Smooth muscle cell (in vitro differentiated cells): ENCODE results near the gene USP10. TPM values are rescaled to one million over a fixed set of nuclear protein-coding genes. Genes with fewer than 3 reads are reported as not detected.

Source experiments
- DNase-seq: peaks from one replicate; lab custom pipeline; 2025; ENCODE audit not compliant: unreplicated experiment; lab: John Stamatoyannopoulos, UW
- H2AFZ ChIP-seq: fragments of 200-600 bp; sonication (generic); 2 replicates; pipeline ENCODE4 v1.6.0; 2016; ENCODE audit warnings: antibody characterized with exemption, low read depth, mild to moderate bottlenecking
- H3F3A ChIP-seq: fragments of 200-600 bp; sonication (generic); 2 replicates; pipeline ENCODE4 v1.6.0; 2017; ENCODE audit warnings: antibody characterized with exemption, low read depth
- H3K27ac ChIP-seq: fragments of 200-600 bp; sonication (generic); 2 replicates; pipeline ENCODE4 v1.5.1; 2016; ENCODE audit warnings: low read depth, mild to moderate bottlenecking
- H3K27me3 ChIP-seq: fragments of 200-600 bp; sonication (generic); 2 replicates; pipeline ENCODE4 v1.6.1; 2016; ENCODE audit warnings: low read depth, mild to moderate bottlenecking
- H3K36me3 ChIP-seq: fragments of 200-600 bp; sonication (generic); 2 replicates; pipeline ENCODE4 v1.5.1; 2016; ENCODE audit warnings: low read depth
- H3K4me1 ChIP-seq: fragments of 200-600 bp; sonication (generic); 2 replicates; pipeline ENCODE4 v1.5.1; 2016; ENCODE audit warnings: low read depth
- H3K4me2 ChIP-seq: fragments of 200-600 bp; sonication (generic); 2 replicates; pipeline ENCODE4 v1.6.0; 2016; ENCODE audit warnings: mild to moderate bottlenecking
- H3K4me3 ChIP-seq: fragments of 200-600 bp; sonication (generic); 2 replicates; pipeline ENCODE4 v1.5.1; 2016; ENCODE audit warnings: mild to moderate bottlenecking
- H3K79me2 ChIP-seq: fragments of 200-600 bp; sonication (generic); 2 replicates; pipeline ENCODE4 v1.6.0; 2016; ENCODE audit warnings: low read depth, mild to moderate bottlenecking
- H3K9ac ChIP-seq: fragments of 200-600 bp; sonication (generic); 2 replicates; pipeline ENCODE4 v1.6.0; 2016; ENCODE audit warnings: low read depth
- H3K9me3 ChIP-seq: fragments of 200-600 bp; sonication (generic); replicated peaks from 2 replicates; pipeline ENCODE4 v1.5.1; 2016; ENCODE audit warnings: low read depth
- H4K20me1 ChIP-seq: fragments of 200-600 bp; sonication (generic); 2 replicates; pipeline ENCODE4 v1.6.0; 2016; ENCODE audit warnings: low read depth
- WGBS: methylation state at CpG from one replicate; pipeline ENCODE4 v1.1.7; 2016; ENCODE audit warnings: low lambda C conversion rate; 5-methylcytosine and 5-hydroxymethylcytosine counted together
- polyA plus RNA-seq: library from polyadenylated mRNA; unstranded; fragments of >200 nt; fragmentation: Nextera tagmentation; extraction: Ambion mirVana; gene quantifications from 2 replicates; pipeline ENCODE4 v1.2.1, GENCODE V29; 2016
- total RNA-seq: library from RNA; depleted of rRNA; stranded (reverse); fragments of >200 nt; gene quantifications from 2 replicates; pipeline ENCODE4 v1.2.3, GENCODE V29; 2014
- TF ChIP-seq, protein P1 (sequence below): fragments of 200-600 bp; sonication (generic); IDR thresholded peaks from 2 replicates; pipeline ENCODE4 v1.5.1; 2017; ENCODE audit warnings: borderline replicate concordance, mild to moderate bottlenecking, antibody characterized with exemption; ENCODE audit not compliant: insufficient read depth, poor library complexity, severe bottlenecking

USP10 gene
- total and polyA plus RNA-seq, 2 experiments from 2014 or later, result 52.5 to 56.1 TPM

GRCh38 chr16:84817206-84817605 lies 117.4 kb downstream of the USP10 start:
- H2AFZ ChIP-seq, result no peak overlapping the region
- DNase-seq, result no peak
- H3K9ac ChIP-seq, result no peak overlapping the region
- no peaks in the 10 kb centered on the region for H3K4me1 ChIP-seq
- peaks cover 24% of the 10 kb centered on the region for H3K79me2 ChIP-seq
- TF ChIP-seq, protein P1, sequence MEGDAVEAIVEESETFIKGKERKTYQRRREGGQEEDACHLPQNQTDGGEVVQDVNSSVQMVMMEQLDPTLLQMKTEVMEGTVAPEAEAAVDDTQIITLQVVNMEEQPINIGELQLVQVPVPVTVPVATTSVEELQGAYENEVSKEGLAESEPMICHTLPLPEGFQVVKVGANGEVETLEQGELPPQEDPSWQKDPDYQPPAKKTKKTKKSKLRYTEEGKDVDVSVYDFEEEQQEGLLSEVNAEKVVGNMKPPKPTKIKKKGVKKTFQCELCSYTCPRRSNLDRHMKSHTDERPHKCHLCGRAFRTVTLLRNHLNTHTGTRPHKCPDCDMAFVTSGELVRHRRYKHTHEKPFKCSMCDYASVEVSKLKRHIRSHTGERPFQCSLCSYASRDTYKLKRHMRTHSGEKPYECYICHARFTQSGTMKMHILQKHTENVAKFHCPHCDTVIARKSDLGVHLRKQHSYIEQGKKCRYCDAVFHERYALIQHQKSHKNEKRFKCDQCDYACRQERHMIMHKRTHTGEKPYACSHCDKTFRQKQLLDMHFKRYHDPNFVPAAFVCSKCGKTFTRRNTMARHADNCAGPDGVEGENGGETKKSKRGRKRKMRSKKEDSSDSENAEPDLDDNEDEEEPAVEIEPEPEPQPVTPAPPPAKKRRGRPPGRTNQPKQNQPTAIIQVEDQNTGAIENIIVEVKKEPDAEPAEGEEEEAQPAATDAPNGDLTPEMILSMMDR, result no peak
- 94% methylated on average over 10 of the region's 10 CpGs for WGBS
- H4K20me1 ChIP-seq, result peaks cover 23% of the 10 kb centered on the region
- H3F3A ChIP-seq, result peaks cover 6% of the 10 kb centered on the region
- no peaks in the 10 kb centered on the region for H3K27me3 ChIP-seq
- H3K9me3 ChIP-seq, result no peaks in the 10 kb centered on the region
- no peak overlapping the region for H3K4me3 ChIP-seq
- no peak overlapping the region for H3K27ac ChIP-seq
- H3K4me2 ChIP-seq, result no peak overlapping the region
- H3K36me3 ChIP-seq, result no peaks in the 10 kb centered on the region

- Histone ChIP-seq H3K79me2 (peaks cover 28% of the 10 kb centered on the region), H3K36me3 (no peaks in the 10 kb centered on the region), H3K4me1 (no peaks in the 10 kb centered on the region), H3K9ac (no peak overlapping the region), H3K4me2 (no peak overlapping the region), H3K9me3 (no peaks in the 10 kb centered on the region), H3K4me3 (no peak overlapping the region), H2AFZ (no peak overlapping the region), H3F3A (peaks cover 6% of the 10 kb centered on the region), H4K20me1 (peaks cover 23% of the 10 kb centered on the region), H3K27ac (no peak overlapping the region), H3K27me3 (no peaks in the 10 kb centered on the region)
- TF ChIP-seq, protein P1, result no peak
- WGBS, result 73% methylated on average over 2 of the region's 2 CpGs
- no peak for DNase-seq
Measured at GRCh38 chr16:84817613-84818012, 117.8 kb downstream of the USP10 start.

DNA sequence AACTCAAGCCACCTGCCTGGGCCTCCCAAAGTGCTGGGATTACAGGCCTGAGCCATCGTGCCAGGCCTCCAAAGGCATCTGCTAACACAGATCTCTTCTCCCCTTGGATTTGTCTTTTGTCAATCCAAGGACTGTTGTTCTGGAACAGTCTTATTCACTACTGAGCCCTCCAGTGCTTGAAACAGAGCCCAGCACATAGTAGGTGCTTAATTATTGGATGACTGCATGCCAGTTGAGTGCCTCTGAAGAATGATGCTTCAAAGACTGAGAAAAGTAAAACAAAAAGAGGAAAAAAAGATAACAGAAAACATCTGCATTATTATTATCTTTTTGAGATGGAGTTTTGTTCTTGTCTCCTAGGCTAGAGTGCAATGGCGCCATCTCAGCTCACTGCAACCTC lies 118.3 kb downstream of the USP10 start:
- Histone ChIP-seq H3K9ac (no peak overlapping the region), H3K36me3 (no peaks in the 10 kb centered on the region), H3K4me3 (no peak overlapping the region), H3K4me1 (no peaks in the 10 kb centered on the region), H3K9me3 (no peaks in the 10 kb centered on the region), H4K20me1 (peaks cover 27% of the 10 kb centered on the region), H3K79me2 (peaks cover 33% of the 10 kb centered on the region), H2AFZ (no peak overlapping the region), H3F3A (peaks cover 6% of the 10 kb centered on the region), H3K4me2 (no peak overlapping the region), H3K27me3 (no peaks in the 10 kb centered on the region), H3K27ac (no peak overlapping the region)
- WGBS, result 88% methylated on average over 2 of the region's 2 CpGs
- no peak for DNase-seq
- TF ChIP-seq, protein P1, result no peak

- H3K4me3 ChIP-seq, result peak overlapping the region; percentile 66
- H2AFZ ChIP-seq, result no peak overlapping the region
- no peaks in the 10 kb centered on the region for H3K36me3 ChIP-seq
- H4K20me1 ChIP-seq, result peaks cover 32% of the 10 kb centered on the region
- TF ChIP-seq, protein P1, result no peak
- no peak overlapping the region for H3K9ac ChIP-seq
- peaks cover 6% of the 10 kb centered on the region for H3F3A ChIP-seq
- 48% methylated on average over 29 of the region's 29 CpGs for WGBS
- no peak overlapping the region for H3K27ac ChIP-seq
- peaks cover 43% of the 10 kb centered on the region for H3K79me2 ChIP-seq
- no peaks in the 10 kb centered on the region for H3K27me3 ChIP-seq
- DNase-seq, result no peak
- peak overlapping the region; percentile 97 for H3K4me2 ChIP-seq
- H3K9me3 ChIP-seq, result no peaks in the 10 kb centered on the region
- no peaks in the 10 kb centered on the region for H3K4me1 ChIP-seq
Measured at GRCh38 chr16:84818989-84819643, 119.3 kb downstream of the USP10 start.
